Superior temporal gyrus (tissue), 1 donor: Measurements from ENCODE around the gene ARL6IP4.
A peak's percentile ranks its signal among the peaks of the same experiment; 100 is the strongest.

ENCODE experiments used
- DNase-seq: peaks from one replicate; pipeline ENCODE4 v3.0.0-alpha.2; 2016; ENCODE audit errors: extremely low spot score

Gene ARL6IP4

GRCh38 chr12:122958198-122958888, 22.1 kb upstream of the ARL6IP4 start:
- no peak for DNase-seq

GRCh38 chr12:122959566-122960192, 20.8 kb upstream of the ARL6IP4 start:
- no peak for DNase-seq

- DNase-seq: no peak
Measured at GRCh38 chr12:122960193-122960569, 20.3 kb upstream of the ARL6IP4 start.

GRCh38 chr12:122961531-122962329, 18.8 kb upstream of the ARL6IP4 start:
- no peak for DNase-seq

- no peak for DNase-seq
Measured at GRCh38 chr12:122963941-122964265, 16.6 kb upstream of the ARL6IP4 start.

GRCh38 chr12:122964439-122965257, 15.8 kb upstream of the ARL6IP4 start:
- no peak for DNase-seq

- no peak for DNase-seq
Measured at GRCh38 chr12:122965321-122965751, 15.1 kb upstream of the ARL6IP4 start.

GRCh38 chr12:122965851-122966742, 14.4 kb upstream of the ARL6IP4 start, which contains the start of gene ABCB9:
Gene ABCB9, minus strand, starts transcription at chr12:122966463. Its CDS starts 6,228 bp downstream, at chr12:122960235.
- peak; percentile 72 for DNase-seq

- no peak for DNase-seq
Measured at GRCh38 chr12:122966743-122967550, 13.5 kb upstream of the ARL6IP4 start.

- DNase-seq: no peak
Measured at GRCh38 chr12:122968104-122968503, 12.4 kb upstream of the ARL6IP4 start.

- peak; percentile 84 for DNase-seq
Measured at GRCh38 chr12:122969676-122970075, 10.8 kb upstream of the ARL6IP4 start.

- DNase-seq: peak; percentile 99
Measured at GRCh38 chr12:122974274-122974891, 6.1 kb upstream of the ARL6IP4 start.

- peak; percentile 94 for DNase-seq
Measured at GRCh38 chr12:122974892-122975789, 5.3 kb upstream of the ARL6IP4 start, which contains the start of gene OGFOD2. Gene OGFOD2, plus strand, starts transcription at chr12:122975244. Its CDS starts 8 bp downstream, at chr12:122975252.

GRCh38 chr12:122975790-122976647, 4.5 kb upstream of the ARL6IP4 start:
- DNase-seq: no peak

GRCh38 chr12:122976648-122976975, 3.9 kb upstream of the ARL6IP4 start:
- DNase-seq: no peak

- DNase-seq: no peak
Measured at GRCh38 chr12:122977153-122977552, 3.3 kb upstream of the ARL6IP4 start.

GRCh38 chr12:122977655-122978392, 2.7 kb upstream of the ARL6IP4 start:
- no peak for DNase-seq
